Cardiac fibroblast (primary cell): ENCODE measurements around the gene SSBP3.

Experiments used
- DNase-seq, 2 donors: peaks; one replicate each; pipeline versions ENCODE4 v3.0.0 to v3.0.0-alpha.2; 2010; ENCODE audit warnings: low read depth in 2 of 2
- H3K4me3 ChIP-seq, 2 donors: replicated peaks in 1 of 2; 1 replicate in 1 of 2; 2 replicates in 1 of 2; pipeline ENCODE4 v1.5.1; 2011; ENCODE audit warnings: low read depth in 2 of 2, low read length in 2 of 2, mild to moderate bottlenecking in 2 of 2, moderate library complexity in 1 of 2
- CTCF ChIP-seq: IDR thresholded peaks from one replicate; pipeline ENCODE4 v1.5.1; 2011; ENCODE audit warnings: low read depth, mild to moderate bottlenecking, low read length, inconsistent platforms

Gene SSBP3

GRCh38 chr1:54302549-54302948 is 103.6 kb downstream of the SSBP3 start:
- no peak for TF ChIP-seq CTCF
- H3K4me3 ChIP-seq: no peak overlapping the region
- no peak for DNase-seq

GRCh38 chr1:54301497-54301896 is 104.7 kb downstream of the SSBP3 start:
- DNase-seq: no peak
- TF ChIP-seq CTCF: no peak

DNA sequence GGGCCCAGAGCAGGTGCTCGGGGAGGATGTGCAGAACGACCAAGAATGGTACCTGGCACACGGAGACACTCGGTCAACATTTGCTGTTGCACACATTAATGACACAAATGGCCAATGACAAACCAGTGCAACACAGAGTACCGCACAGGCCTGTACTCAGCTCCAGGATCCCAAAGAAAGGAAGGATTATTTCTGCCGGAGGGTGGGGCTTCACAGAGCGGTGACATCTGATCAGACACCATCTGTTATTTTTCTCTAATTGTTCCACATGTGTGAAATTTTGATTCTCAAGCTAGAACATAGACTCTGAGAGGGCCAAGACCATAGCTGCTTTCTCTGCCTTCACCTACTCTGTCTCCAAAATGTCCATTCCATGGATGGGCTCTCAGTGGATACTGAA is 105.8 kb downstream of the SSBP3 start:
- no peak overlapping the region for H3K4me3 ChIP-seq
- TF ChIP-seq CTCF: no peak
- no peak for DNase-seq

More at GRCh38 chr1:54301497-54301896, 104.7 kb downstream of the SSBP3 start:
- H3K4me3 ChIP-seq: no peak overlapping the region

GRCh38 chr1:54299037-54299436 is 107.2 kb downstream of the SSBP3 start:
- DNase-seq: no peak
- H3K4me3 ChIP-seq: no peak overlapping the region
- no peak for TF ChIP-seq CTCF

GRCh38 chr1:54298284-54299033 is 107.7 kb downstream of the SSBP3 start:
- DNase-seq: peak in 1 of 2 donors; percentile 50
- no peak overlapping the region for H3K4me3 ChIP-seq
- TF ChIP-seq CTCF: no peak

DNA sequence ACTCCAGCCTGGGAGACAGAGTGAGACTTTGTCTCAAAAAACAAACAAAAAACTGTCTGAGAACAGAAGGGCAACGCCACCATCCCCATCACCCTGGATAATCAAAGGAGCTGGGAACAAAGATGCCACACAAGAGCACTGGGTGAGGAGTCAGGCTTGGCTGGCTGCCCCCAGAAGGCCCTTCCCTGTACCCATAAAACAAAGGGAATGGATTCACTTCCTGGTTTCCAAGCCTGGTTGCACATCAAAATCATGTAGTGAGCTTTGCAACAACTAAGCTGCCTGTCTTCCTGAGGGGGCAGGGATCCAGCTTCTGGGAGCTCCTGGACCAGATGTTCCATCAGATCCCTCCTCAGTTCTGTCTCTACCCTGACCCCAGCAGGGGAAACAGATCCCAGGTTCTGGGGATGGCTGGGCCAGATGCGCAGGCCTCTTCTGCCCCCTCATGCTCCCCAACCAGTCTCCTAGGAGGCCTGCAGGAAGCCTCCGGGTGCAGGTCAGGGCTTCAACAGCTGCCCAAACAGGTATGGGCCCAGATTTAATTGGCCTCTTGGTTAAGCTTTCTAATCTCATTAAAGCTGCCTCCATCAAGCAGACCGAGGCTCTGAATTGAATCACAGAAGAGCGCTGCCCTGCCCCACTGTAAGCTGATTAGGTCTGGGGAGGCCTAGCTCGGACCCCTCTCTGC is 108.5 kb downstream of the SSBP3 start:
- TF ChIP-seq CTCF: no peak
- DNase-seq: peak in 1 of 2 donors; percentile 18
- H3K4me3 ChIP-seq: no peak overlapping the region
